ENCODE measurements around the gene RNF38. TPM values are rescaled to one million over a fixed set of nuclear protein-coding genes. Genes with fewer than 3 reads are reported as not detected.

Gene RNF38
- total RNA-seq, 1 donor: 12.7 TPM

DNA sequence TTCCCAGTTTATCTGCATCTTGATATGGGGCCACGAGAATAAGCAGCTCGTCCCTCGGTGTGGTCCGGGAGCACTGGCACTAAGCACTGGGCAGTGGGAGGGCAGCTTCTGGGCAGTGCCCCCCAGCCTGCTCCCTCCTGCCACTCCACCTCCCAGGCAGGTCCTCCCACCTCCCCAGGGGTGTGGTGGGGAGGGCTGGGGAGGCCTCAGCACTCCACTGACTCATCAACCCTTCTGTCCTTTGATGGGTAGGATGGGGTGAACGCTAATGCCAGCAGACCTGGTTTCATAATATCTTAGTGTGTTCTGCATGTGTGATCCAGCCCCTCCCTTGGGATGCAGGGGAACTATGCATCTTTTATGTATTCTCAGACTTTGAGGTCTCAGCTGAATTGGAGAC, 79.6 kb downstream of the RNF38 start:
- no peaks in the 10 kb centered on the region for H3K9me3 ChIP-seq (ENCODE audit: low read depth, low read length)
- TF ChIP-seq, protein P1, sequence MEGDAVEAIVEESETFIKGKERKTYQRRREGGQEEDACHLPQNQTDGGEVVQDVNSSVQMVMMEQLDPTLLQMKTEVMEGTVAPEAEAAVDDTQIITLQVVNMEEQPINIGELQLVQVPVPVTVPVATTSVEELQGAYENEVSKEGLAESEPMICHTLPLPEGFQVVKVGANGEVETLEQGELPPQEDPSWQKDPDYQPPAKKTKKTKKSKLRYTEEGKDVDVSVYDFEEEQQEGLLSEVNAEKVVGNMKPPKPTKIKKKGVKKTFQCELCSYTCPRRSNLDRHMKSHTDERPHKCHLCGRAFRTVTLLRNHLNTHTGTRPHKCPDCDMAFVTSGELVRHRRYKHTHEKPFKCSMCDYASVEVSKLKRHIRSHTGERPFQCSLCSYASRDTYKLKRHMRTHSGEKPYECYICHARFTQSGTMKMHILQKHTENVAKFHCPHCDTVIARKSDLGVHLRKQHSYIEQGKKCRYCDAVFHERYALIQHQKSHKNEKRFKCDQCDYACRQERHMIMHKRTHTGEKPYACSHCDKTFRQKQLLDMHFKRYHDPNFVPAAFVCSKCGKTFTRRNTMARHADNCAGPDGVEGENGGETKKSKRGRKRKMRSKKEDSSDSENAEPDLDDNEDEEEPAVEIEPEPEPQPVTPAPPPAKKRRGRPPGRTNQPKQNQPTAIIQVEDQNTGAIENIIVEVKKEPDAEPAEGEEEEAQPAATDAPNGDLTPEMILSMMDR (IDR thresholded peaks at IDR 0.05; ENCODE audit: extremely low read depth, low read depth, low read length): no peak
- H3K27me3 ChIP-seq (ENCODE audit: insufficient read depth, low read length): no peaks in the 10 kb centered on the region
- H3K36me3 ChIP-seq (ENCODE audit: insufficient read depth, low read length): no peaks in the 10 kb centered on the region
- no peak overlapping the region for H3K4me2 ChIP-seq (ENCODE audit: insufficient read depth, low read length)
- H3K79me2 ChIP-seq (ENCODE audit: insufficient read depth, low read length): no peaks in the 10 kb centered on the region
- no peaks in the 10 kb centered on the region for H4K20me1 ChIP-seq (ENCODE audit: insufficient read depth, low read length)
- no peak overlapping the region for H3K4me3 ChIP-seq (ENCODE audit: insufficient read depth, low read length)
- peak; percentile 18 for DNase-seq (ENCODE audit: insufficient read length, low spot score, missing footprints)
- no peak overlapping the region for H2AFZ ChIP-seq (ENCODE audit: low read length)
- no peak overlapping the region for H3K27ac ChIP-seq (ENCODE audit: low read depth, low read length)
- H3K4me1 ChIP-seq (ENCODE audit: insufficient read depth, low read length): no peaks in the 10 kb centered on the region

DNA sequence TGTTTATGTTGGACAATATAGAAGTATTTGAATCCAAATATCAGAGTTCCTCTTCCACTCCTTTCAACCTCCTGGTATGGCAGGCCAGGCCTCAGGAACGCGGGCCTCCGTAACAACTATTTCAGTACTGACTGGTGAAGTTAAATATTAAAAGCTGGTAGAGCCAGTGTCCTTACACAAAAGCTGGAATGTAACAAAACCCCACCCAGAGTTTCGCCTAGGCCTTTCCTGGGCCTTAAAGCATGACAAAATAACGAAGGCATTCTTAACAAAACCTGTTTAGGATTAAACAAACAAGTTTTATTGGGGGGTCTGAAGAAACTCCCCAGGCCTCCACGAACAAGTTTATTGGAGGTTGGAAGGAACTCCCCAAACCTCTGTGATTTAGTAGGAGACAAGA, 80.3 kb downstream of the RNF38 start:
- H3K4me1 ChIP-seq (ENCODE audit: insufficient read depth, low read length): no peaks in the 10 kb centered on the region
- TF ChIP-seq, protein P1 (IDR thresholded peaks at IDR 0.05; ENCODE audit: extremely low read depth, low read depth, low read length): no peak
- no peaks in the 10 kb centered on the region for H3K79me2 ChIP-seq (ENCODE audit: insufficient read depth, low read length)
- H3K9me3 ChIP-seq (ENCODE audit: low read depth, low read length): no peaks in the 10 kb centered on the region
- H3K27me3 ChIP-seq (ENCODE audit: insufficient read depth, low read length): no peaks in the 10 kb centered on the region
- H4K20me1 ChIP-seq (ENCODE audit: insufficient read depth, low read length): no peaks in the 10 kb centered on the region
- H3K36me3 ChIP-seq (ENCODE audit: insufficient read depth, low read length): no peaks in the 10 kb centered on the region
- H3K27ac ChIP-seq (ENCODE audit: low read depth, low read length): no peak overlapping the region
- H3K4me2 ChIP-seq (ENCODE audit: insufficient read depth, low read length): no peak overlapping the region
- no peak overlapping the region for H3K4me3 ChIP-seq (ENCODE audit: insufficient read depth, low read length)
- no peak overlapping the region for H2AFZ ChIP-seq (ENCODE audit: low read length)
- no peak for DNase-seq (ENCODE audit: insufficient read length, low spot score, missing footprints)

DNA sequence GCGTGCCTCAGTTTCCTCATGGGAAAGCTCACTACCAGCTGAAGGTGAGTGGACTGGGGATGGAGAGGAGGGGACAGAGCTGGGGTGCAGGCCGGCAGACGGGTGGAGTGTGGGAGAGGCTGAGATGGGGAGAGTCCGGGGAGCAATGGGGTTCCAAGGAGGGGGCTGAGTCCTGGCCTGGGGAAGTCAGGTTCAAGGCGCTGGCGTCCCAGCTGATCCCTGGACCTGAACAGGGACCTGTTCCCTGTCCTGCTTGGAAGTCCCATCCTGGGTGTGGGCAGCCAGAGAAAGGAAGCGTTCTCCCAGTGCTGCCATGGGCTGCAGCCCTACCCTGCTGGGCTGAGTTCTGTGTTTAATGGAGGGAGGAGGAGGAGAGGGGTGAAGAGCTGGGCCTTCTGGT, 80.9 kb downstream of the RNF38 start:
- Histone ChIP-seq H4K20me1 (ENCODE audit: insufficient read depth, low read length) (no peaks in the 10 kb centered on the region), H3K36me3 (ENCODE audit: insufficient read depth, low read length) (no peaks in the 10 kb centered on the region), H3K4me2 (ENCODE audit: insufficient read depth, low read length) (no peak overlapping the region), H3K79me2 (ENCODE audit: insufficient read depth, low read length) (no peaks in the 10 kb centered on the region), H3K27ac (ENCODE audit: low read depth, low read length) (no peak overlapping the region), H2AFZ (ENCODE audit: low read length) (no peak overlapping the region), H3K4me3 (ENCODE audit: insufficient read depth, low read length) (no peak overlapping the region), H3K4me1 (ENCODE audit: insufficient read depth, low read length) (no peaks in the 10 kb centered on the region), H3K27me3 (ENCODE audit: insufficient read depth, low read length) (no peaks in the 10 kb centered on the region), H3K9me3 (ENCODE audit: low read depth, low read length) (no peaks in the 10 kb centered on the region)
- peak; percentile 3 for DNase-seq (ENCODE audit: insufficient read length, low spot score, missing footprints)
- TF ChIP-seq, protein P1 (IDR thresholded peaks at IDR 0.05; ENCODE audit: extremely low read depth, low read depth, low read length): no peak

DNA sequence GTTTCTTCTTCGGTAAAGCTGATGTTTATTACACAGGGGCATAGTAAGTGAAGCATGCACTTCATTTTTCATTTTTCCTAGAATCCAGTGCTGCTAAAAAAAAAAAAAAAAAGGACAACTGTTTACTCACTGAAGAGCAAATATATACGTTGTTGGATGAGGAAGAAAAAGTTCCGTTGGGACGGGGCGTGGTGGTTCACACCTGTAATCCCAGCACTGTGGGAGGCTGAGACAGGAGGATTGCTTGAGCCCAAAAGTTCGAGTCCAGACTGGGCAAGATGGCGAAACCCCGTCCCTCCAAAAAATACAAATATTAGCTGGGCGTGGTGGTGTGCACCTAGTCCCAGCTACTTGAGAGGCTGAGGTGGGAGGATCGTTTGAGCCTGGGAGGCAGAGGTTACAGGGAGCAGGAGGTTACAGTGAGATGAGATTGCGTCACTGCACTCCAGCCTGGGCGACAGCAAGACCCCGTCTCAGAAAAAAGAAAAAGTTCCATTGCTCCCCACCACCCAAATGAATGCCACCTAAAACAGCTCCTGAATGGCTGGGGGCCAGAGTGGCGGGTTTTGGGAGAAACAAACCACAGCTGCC, 81.8 kb downstream of the RNF38 start:
- Histone ChIP-seq H3K4me3 (ENCODE audit: insufficient read depth, low read length) (no peak overlapping the region), H3K79me2 (ENCODE audit: insufficient read depth, low read length) (no peaks in the 10 kb centered on the region), H3K4me2 (ENCODE audit: insufficient read depth, low read length) (no peak overlapping the region), H3K36me3 (ENCODE audit: insufficient read depth, low read length) (no peaks in the 10 kb centered on the region), H3K4me1 (ENCODE audit: insufficient read depth, low read length) (no peaks in the 10 kb centered on the region), H4K20me1 (ENCODE audit: insufficient read depth, low read length) (no peaks in the 10 kb centered on the region), H3K9me3 (ENCODE audit: low read depth, low read length) (no peaks in the 10 kb centered on the region), H3K27me3 (ENCODE audit: insufficient read depth, low read length) (no peaks in the 10 kb centered on the region), H2AFZ (ENCODE audit: low read length) (no peak overlapping the region), H3K27ac (ENCODE audit: low read depth, low read length) (no peak overlapping the region)
- DNase-seq (ENCODE audit: insufficient read length, low spot score, missing footprints): no peak
- TF ChIP-seq, protein P1 (IDR thresholded peaks at IDR 0.05; ENCODE audit: extremely low read depth, low read depth, low read length): no peak

Measured in osteoblast (primary cell).